ENCODE data around the gene ROM1.

The ROM1 gene

GRCh38 chr11:62612366-62613290 lies at the start of gene ROM1, which contains the start of gene EML3:
Gene ROM1, plus strand, starts transcription at chr11:62613257. Its CDS starts 25 bp downstream, at chr11:62613282.
Gene EML3, minus strand, starts transcription at chr11:62612775. Its CDS starts 318 bp downstream, at chr11:62612457.
- TF ChIP-seq CTCF (IDR thresholded peaks at IDR 0.05; ENCODE audit: low read depth, low read length) (peak; percentile 99), EZH2phosphoT487 (IDR thresholded peaks at IDR 0.05; ENCODE audit: low read depth) (no peak)
- Histone ChIP-seq H3K9me3 (ENCODE audit: insufficient read depth, low read length) (no peaks in the 10 kb centered on the region), H3K27ac (ENCODE audit: low read length) (peak within 1 kb of the TSS; percentile 72), H3K27me3 (ENCODE audit: low read depth, low read length) (no peaks in the 10 kb centered on the region), H2AFZ (ENCODE audit: low read depth, low read length) (peak within 1 kb of the TSS; percentile 31), H3K4me2 (ENCODE audit: low read length) (peak within 1 kb of the TSS; percentile 96), H3K4me3 (ENCODE audit: low read length) (peak within 1 kb of the TSS; percentile 91), H3K9ac (ENCODE audit: low read length) (peak within 1 kb of the TSS; percentile 96), H3K4me1 (ENCODE audit: low read length) (peaks cover 9% of the 10 kb centered on the region), H4K20me1 (ENCODE audit: insufficient read depth, low read length) (no peaks in the 10 kb centered on the region), H3K79me2 (ENCODE audit: low read length) (peaks cover 16% of the 10 kb centered on the region), H3K36me3 (replicated peaks; ENCODE audit: low read depth, low read length) (peaks cover 14% of the 10 kb centered on the region)

- no peaks in the 10 kb centered on the region for H3K9me3 ChIP-seq (ENCODE audit: insufficient read depth, low read length)
- TF ChIP-seq CTCF (IDR thresholded peaks at IDR 0.05; ENCODE audit: low read depth, low read length): no peak
- no peak for TF ChIP-seq EZH2phosphoT487 (IDR thresholded peaks at IDR 0.05; ENCODE audit: low read depth)
- no peak overlapping the region for H2AFZ ChIP-seq (ENCODE audit: low read depth, low read length)
- peak overlapping the region; percentile 16 for H3K27ac ChIP-seq (ENCODE audit: low read length)
- H3K4me2 ChIP-seq (ENCODE audit: low read length): no peak overlapping the region
- H3K36me3 ChIP-seq (replicated peaks; ENCODE audit: low read depth, low read length): peaks cover 59% of the 10 kb centered on the region
- peaks cover 82% of the 10 kb centered on the region for H3K79me2 ChIP-seq (ENCODE audit: low read length)
- H3K9ac ChIP-seq (ENCODE audit: low read length): no peak overlapping the region
- H3K27me3 ChIP-seq (ENCODE audit: low read depth, low read length): no peaks in the 10 kb centered on the region
- H4K20me1 ChIP-seq (ENCODE audit: insufficient read depth, low read length): peaks cover 28% of the 10 kb centered on the region; the same call in 1 of the 2 replicates
- peaks cover 39% of the 10 kb centered on the region for H3K4me1 ChIP-seq (ENCODE audit: low read length)
- H3K4me3 ChIP-seq (ENCODE audit: low read length): no peak overlapping the region
Observed at GRCh38 chr11:62565100-62565802, 47.8 kb upstream of the ROM1 start.

GRCh38 chr11:62566247-62566646 lies 46.8 kb upstream of the ROM1 start:
- H3K27ac ChIP-seq (ENCODE audit: low read length): peak overlapping the region; percentile 69
- no peak overlapping the region for H3K4me3 ChIP-seq (ENCODE audit: low read length)
- no peak overlapping the region for H2AFZ ChIP-seq (ENCODE audit: low read depth, low read length)
- peaks cover 24% of the 10 kb centered on the region; the same call in 1 of the 2 replicates for H4K20me1 ChIP-seq (ENCODE audit: insufficient read depth, low read length)
- H3K9ac ChIP-seq (ENCODE audit: low read length): no peak overlapping the region
- no peak overlapping the region for H3K4me2 ChIP-seq (ENCODE audit: low read length)
- no peak for TF ChIP-seq CTCF (IDR thresholded peaks at IDR 0.05; ENCODE audit: low read depth, low read length)
- no peak for TF ChIP-seq EZH2phosphoT487 (IDR thresholded peaks at IDR 0.05; ENCODE audit: low read depth)
- peaks cover 38% of the 10 kb centered on the region for H3K4me1 ChIP-seq (ENCODE audit: low read length)
- no peaks in the 10 kb centered on the region for H3K27me3 ChIP-seq (ENCODE audit: low read depth, low read length)
- H3K9me3 ChIP-seq (ENCODE audit: insufficient read depth, low read length): no peaks in the 10 kb centered on the region
- peaks cover 62% of the 10 kb centered on the region for H3K36me3 ChIP-seq (replicated peaks; ENCODE audit: low read depth, low read length)
- H3K79me2 ChIP-seq (ENCODE audit: low read length): peaks cover 86% of the 10 kb centered on the region

Measured in OCI-LY3 (cell line).